Measurements from ENCODE around the gene TTC28.
"Not testable (repeated sequence)": the region's sequence is repeated elsewhere in the genome, so short reads cannot be mapped to it uniquely, and the experiment has no call there.

TTC28 gene

DNA sequence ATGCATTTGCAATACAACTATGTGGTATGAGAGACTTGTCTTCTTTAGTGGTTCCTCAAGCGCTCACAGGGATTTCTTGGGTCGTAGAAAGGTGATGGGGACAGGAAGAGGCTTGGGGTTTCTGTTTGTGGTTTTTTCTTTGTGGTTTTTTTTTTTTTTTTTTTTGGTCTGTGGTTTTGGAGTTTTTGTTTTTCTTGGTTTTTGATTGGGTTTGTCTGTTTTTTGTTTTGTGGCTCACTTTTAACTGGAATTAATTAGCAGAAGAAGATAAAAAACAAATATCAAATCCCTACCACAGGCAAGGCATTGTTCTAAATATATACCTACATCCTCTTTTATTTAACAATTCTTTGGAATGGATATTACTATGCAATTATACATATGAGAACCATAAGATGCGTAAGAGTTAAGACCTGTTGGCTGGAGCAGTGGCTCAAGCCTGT, 5.5 kb downstream of the TTC28 start:
- DNase-seq, result peak; percentile 59

DNA sequence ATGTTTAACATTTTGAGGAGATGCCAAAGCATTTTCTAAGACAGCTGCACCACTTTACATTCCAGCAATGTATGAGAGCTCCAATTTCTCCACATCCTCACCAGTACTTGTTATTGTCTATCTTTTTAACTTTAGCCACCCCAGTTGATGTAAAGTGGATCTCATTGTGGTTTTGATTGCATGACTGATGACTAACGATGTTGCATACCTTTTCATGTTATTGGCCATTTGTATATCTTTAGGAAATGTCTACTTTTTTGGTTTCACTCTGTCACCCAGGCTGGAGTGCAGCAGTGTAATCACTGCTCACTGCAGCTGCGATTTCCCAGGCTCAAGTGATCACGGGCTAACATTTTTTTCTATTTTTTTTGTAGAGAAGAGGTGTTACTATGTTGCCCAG, 8.9 kb downstream of the TTC28 start:
- no peak for DNase-seq

DNA sequence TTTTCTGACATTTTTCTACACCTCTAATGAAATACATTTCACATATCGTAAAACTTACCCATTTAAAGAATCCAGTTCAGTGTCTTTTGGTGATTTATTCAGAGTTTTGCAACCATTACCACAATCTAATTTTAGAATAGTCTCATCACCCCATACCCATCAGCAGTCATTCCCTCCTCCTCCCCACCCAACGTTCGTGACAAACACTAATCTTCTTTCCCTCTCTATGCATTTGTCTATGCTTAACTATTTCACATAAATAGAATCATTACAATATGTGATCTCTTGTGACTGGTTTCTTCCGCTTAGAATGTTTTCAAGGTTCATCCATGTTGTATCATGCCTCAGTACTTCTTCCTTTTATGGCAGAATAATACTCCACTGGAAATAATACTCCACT, 9.5 kb downstream of the TTC28 start:
- DNase-seq, result peak; percentile 2

GRCh38 chr22:28669387-28669786, 10.3 kb downstream of the TTC28 start:
- no peak for DNase-seq

- not testable (repeated sequence) for DNase-seq
Measured at GRCh38 chr22:28663569-28663942, 16.1 kb downstream of the TTC28 start.

GRCh38 chr22:28658448-28658847, 21.2 kb downstream of the TTC28 start:
- no peak for DNase-seq

GRCh38 chr22:28656181-28656580, 23.5 kb downstream of the TTC28 start:
- DNase-seq, result no peak

DNA sequence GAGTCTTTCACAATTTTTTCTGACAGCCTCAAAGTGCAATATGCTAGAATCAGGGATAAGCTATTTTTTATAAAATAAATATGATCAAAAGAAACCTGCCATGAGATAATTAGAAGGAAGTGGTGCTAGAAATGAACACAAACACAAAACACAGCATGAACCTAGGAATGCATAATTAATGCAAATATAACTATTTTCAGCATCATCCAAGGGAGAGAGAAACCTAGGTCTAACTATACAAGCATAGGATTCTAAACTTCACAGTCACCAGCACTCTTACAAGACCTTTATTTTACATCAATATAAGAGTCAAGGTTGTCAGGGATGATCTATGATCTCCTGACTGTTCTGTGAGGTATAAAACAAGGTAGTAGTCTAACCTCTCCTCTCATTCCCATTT, 29.2 kb downstream of the TTC28 start:
- DNase-seq, result no peak

DNA sequence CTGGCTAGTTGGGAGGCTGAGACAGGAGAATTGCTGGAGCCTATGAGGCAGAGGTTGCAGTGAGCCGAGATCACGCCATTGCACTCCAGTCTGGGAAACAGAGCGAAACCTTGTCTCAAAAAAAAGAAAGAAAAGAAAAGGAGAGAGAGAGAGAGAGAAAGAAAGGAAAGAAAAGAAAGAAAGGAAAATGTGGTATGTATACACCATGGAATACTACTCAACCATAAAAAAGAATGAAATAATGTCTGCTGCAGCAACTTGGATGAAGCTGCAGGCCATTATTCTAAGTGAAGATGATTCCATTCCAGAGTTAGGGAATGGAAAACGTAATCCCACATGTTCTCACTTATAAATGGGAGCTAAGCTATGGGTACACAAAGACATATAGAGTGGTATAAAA, 30.8 kb downstream of the TTC28 start:
- no peak for DNase-seq

- DNase-seq, result no peak
Measured at GRCh38 chr22:28647216-28647615, 32.4 kb downstream of the TTC28 start.

DNA sequence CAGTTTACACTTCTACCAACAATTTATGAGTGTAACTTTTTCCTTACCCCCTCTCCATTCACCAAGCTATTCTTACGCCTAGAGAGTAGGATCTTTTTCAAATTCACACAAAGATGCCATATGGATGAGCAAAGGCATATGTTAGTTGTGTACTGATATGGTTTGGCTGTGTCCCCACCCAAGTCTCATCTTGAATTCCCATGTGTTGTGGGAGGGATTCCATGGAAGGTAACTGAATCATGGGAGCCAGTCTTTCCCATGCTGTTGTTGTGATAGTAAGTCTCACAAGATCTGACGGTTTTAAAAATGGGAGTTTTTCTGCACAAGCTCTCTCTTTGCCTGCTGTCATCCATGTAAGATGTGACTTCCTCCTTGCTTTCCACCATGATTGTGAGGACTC, 40.3 kb downstream of the TTC28 start:
- DNase-seq, result no peak

GRCh38 chr22:28637225-28637624, 42.4 kb downstream of the TTC28 start:
- DNase-seq, result no peak

GRCh38 chr22:28630177-28630574, 49.5 kb downstream of the TTC28 start:
- no peak for DNase-seq

- DNase-seq, result no peak
Measured at GRCh38 chr22:28629420-28630176, 50.0 kb downstream of the TTC28 start.

GRCh38 chr22:28628766-28629165, 50.9 kb downstream of the TTC28 start:
- no peak for DNase-seq

DNA sequence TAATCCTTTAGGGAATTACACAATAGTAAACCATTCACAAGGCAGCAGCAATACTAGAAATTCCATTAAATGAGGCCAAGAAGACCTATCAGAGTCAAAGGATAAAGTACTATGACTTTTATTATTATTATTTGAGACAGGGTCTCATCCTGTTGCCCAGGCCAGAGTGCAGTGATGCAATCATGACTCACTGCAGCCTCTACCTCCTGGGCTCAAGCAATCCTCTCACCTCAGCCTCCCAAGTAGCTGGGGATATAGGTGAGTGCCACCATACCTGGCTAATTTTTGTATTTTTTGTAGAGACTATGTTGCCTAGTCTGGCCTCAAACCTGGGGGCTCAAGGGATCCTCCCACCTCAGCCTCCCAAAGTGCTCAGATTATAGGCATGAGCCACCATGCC, 51.8 kb downstream of the TTC28 start:
- DNase-seq, result no peak

DNA sequence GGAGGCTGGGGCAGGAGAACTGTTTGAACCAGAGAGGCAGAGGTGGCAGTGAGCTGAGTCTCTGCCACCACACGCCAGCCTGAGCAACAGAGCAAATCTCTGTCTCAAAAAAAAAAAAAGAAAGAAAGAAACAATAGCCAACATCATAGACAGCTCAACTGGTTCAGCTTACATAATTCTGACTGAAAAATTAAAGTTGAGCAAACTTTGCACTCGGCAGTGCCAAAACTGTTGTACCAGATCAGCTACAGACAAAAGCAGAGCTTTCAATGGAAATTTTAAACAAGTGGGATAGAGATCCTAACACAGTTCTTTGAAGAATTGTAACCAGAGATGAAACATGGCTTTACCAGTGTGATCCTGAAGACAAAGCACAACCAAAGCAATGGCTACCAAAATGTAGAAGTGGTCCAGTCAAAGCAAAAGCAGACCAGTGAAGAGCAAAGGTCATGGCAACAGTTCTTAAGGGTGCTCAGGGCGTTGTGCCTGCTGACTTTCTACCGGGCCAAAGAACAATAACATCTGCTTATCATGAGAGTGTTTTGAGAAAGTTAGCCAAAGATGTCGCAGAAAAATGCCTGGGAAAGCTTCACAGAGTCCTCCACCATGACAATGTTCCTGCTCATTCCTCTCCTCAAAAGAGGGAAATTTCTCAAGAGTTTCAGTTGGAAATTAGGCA, 59.3 kb downstream of the TTC28 start:
- DNase-seq, result no peak

DNA sequence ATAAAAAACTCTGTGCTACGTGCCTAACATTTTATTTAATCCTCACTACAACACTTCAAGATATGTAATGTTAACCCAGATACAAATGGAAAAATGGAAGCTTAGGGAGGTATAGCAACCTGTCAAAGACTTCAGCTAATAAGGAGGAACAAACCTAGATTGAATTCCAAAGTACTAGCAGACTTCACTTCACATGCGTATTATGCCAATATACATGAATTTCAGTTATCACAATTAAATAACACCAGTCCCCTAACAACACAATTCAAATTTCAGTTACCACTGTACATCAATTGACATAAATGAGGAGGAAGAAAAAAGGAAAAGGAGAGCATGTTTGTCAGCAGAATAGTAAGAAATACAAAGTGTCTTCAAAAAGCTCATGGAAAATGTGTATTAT, 60.4 kb downstream of the TTC28 start:
- no peak for DNase-seq

DNA sequence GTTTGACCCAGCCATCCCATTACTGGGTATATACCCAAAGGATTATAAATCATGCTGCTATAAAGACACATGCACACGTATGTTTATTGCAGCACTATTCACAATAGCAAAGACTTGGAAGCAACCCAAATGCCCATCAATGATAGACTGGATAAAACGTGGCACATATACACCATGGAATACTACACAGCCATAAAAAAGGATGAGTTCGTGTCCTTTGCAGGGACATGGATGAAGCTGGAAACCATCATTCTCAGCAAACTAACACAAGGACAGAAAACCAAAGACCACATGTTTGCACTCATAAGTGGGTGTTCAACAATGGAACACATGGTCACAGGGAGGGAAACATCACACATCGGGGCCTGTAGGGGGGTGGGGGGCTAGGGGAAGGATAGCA, 64.2 kb downstream of the TTC28 start:
- not testable (repeated sequence) for DNase-seq

GRCh38 chr22:28609921-28610320, 69.7 kb downstream of the TTC28 start:
- no peak for DNase-seq

DNA sequence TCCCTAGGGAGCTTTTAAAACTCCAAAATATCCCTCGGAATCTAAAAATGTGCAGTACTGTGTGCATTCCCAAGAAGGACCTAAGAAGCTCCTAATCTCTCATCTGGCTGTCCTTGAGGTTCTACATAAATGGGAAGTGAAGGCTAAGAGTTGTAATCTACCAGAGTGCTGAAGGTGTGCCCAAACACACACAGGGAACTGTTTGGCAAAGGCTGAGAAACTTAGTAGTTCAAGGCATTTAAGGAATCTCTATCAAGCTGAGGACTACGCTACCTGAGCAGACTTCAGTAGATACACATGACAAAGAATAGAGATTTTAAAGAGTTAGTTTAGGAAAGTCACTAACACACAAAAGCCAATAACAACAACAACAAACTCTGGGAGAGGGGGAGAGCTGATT, 71.1 kb downstream of the TTC28 start:
- no peak for DNase-seq

GRCh38 chr22:28607795-28608194, 71.8 kb downstream of the TTC28 start:
- no peak for DNase-seq

- DNase-seq, result no peak
Measured at GRCh38 chr22:28604966-28605761, 74.5 kb downstream of the TTC28 start.

DNA sequence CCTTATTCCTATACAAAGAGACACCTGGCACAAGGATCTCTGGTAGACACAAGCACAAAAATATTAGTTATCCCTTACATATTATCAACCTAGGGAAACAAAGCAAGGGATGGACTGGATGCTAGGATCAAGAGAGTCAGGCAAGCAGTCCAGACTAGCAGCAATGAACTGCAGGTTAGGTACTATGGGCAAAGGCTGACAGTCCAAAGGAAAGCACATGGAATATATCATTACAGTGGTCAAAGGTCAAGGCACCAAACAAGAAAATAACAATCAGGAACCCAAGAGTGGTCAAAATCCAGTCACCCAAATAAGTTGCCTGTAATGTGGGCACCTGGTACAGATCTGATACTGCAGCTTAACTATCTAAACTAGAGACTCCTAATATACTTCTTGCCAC, 77.7 kb downstream of the TTC28 start:
- no peak for DNase-seq

Data from SIG-M5 (cell line).